Keratinocyte (primary cell): ENCODE data around the gene FCRL2. TPM values are rescaled to one million over a fixed set of nuclear protein-coding genes. Genes with fewer than 3 reads are reported as not detected.

Experiments
- DNase-seq: peaks from one replicate; pipeline ENCODE4 v3.0.0-alpha.2; 2011; ENCODE audit warnings: low read depth, missing footprints, low spot score
- FAIRE-seq: peaks from 2 replicates; lab custom pipeline; 2011; peaks lifted over from hg19 to GRCh38; lab: Jason Lieb, UNC
- H2AFZ ChIP-seq: 2 replicates; pipeline ENCODE4 v1.6.0; 2012; ENCODE audit warnings: low read length, control low read depth, inconsistent platforms; ENCODE audit not compliant: control insufficient read depth
- H3K27ac ChIP-seq: 2 replicates; pipeline ENCODE4 v1.5.1; 2011; ENCODE audit warnings: low read length; ENCODE audit not compliant: control insufficient read depth, insufficient read depth
- H3K27me3 ChIP-seq: 3 replicates; pipeline ENCODE4 v1.6.0; 2011; ENCODE audit warnings: low read length; ENCODE audit not compliant: control insufficient read depth, insufficient read depth; ENCODE audit errors: extremely low read depth
- H3K36me3 ChIP-seq, 2 experiments: 2 replicates in 1 of 2; 3 replicates in 1 of 2; pipeline ENCODE4 v1.5.1; 2011; ENCODE audit warnings: low read length in 2 of 2, mild to moderate bottlenecking in 1 of 2; ENCODE audit not compliant: control insufficient read depth in 2 of 2, insufficient read depth in 2 of 2; ENCODE audit errors: extremely low read depth in 1 of 2
- H3K4me1 ChIP-seq: 3 replicates; pipeline ENCODE4 v1.5.1; 2011; ENCODE audit warnings: low read length; ENCODE audit not compliant: control insufficient read depth, insufficient read depth; ENCODE audit errors: extremely low read depth
- H3K4me2 ChIP-seq: 3 replicates; pipeline ENCODE4 v1.6.0; 2011; ENCODE audit warnings: low read depth, low read length; ENCODE audit not compliant: control insufficient read depth, insufficient read depth; ENCODE audit errors: extremely low read depth
- H3K4me3 ChIP-seq, 3 experiments: fragments of 200-600 bp in 1 of 3; sonication (generic) in 1 of 3; 2 replicates in 2 of 3; 3 replicates in 1 of 3; pipeline ENCODE4 v1.5.1; 2011 to 2016; ENCODE audit warnings: low read length in 3 of 3, mild to moderate bottlenecking in 3 of 3, control low read depth in 2 of 3, inconsistent platforms in 1 of 3, low read depth in 1 of 3, mixed read lengths in 1 of 3, mixed run types in 1 of 3, moderate library complexity in 1 of 3; ENCODE audit not compliant: control insufficient read depth in 2 of 3, insufficient read depth in 2 of 3; ENCODE audit errors: extremely low read depth in 1 of 3
- H3K79me2 ChIP-seq: 2 replicates; pipeline ENCODE4 v1.6.0; 2012; ENCODE audit warnings: low read length; ENCODE audit not compliant: control insufficient read depth, insufficient read depth
- H3K9ac ChIP-seq: 3 replicates; pipeline ENCODE4 v1.6.0; 2011; ENCODE audit warnings: low read length; ENCODE audit not compliant: control insufficient read depth, insufficient read depth; ENCODE audit errors: extremely low read depth
- H3K9me1 ChIP-seq: 3 replicates; pipeline ENCODE4 v1.6.0; 2011; ENCODE audit warnings: low read length; ENCODE audit not compliant: control insufficient read depth, insufficient read depth; ENCODE audit errors: extremely low read depth
- H3K9me3 ChIP-seq: 2 replicates; pipeline ENCODE4 v1.5.1; 2012; ENCODE audit warnings: low read depth, low read length; ENCODE audit not compliant: control insufficient read depth
- H4K20me1 ChIP-seq: 3 replicates; pipeline ENCODE4 v1.6.0; 2011; ENCODE audit warnings: low read length; ENCODE audit not compliant: control insufficient read depth, insufficient read depth; ENCODE audit errors: extremely low read depth
- CTCF ChIP-seq, 3 experiments: IDR thresholded peaks in 1 of 3; conservative IDR thresholded peaks in 1 of 3; optimal IDR thresholded peaks in 1 of 3; 2 replicates in 2 of 3; 3 replicates in 1 of 3; pipeline versions ENCODE3 to v1.5.1; 2011; ENCODE audit warnings: low read length in 3 of 3, mild to moderate bottlenecking in 3 of 3, moderate library complexity in 2 of 3, control low read depth in 1 of 3, inconsistent platforms in 1 of 3; ENCODE audit not compliant: insufficient read depth in 2 of 3; ENCODE audit errors: extremely low read depth in 1 of 3
- EZH2 ChIP-seq: IDR thresholded peaks from one replicate; pipeline ENCODE4 v1.6.1; 2012; ENCODE audit warnings: inconsistent platforms, mild to moderate bottlenecking, low read length, moderate library complexity
- dilution Hi-C: fragments of 300-500 bp; cut with MboI; formaldehyde crosslinking; loops from one replicate; pipeline ENCODE4 v1.7.0; 2020; ENCODE audit warnings: low sequenced_read_pairs; ENCODE audit not compliant: extremely low pct_ligation_motif_present
- polyA plus RNA-seq, 5 experiments: library from polyadenylated mRNA; depleted of rRNA in 3 of 5; stranded (reverse) in 3 of 5; stranded (forward) in 1 of 5; unstranded in 1 of 5; fragments of >200 nt; gene quantifications; 1 replicate in 1 of 5; 2 replicates in 3 of 5; 3 replicates in 1 of 5; pipeline versions ENCODE4 v1.2.1 to v1.2.3, GENCODE V29; 2011 to 2012; ENCODE audit warnings: missing spikeins in 2 of 5, low read depth in 1 of 5, low replicate concordance in 1 of 5

FCRL2 gene
- polyA plus RNA-seq, 1 donor (not counting 4 experiments of a cell fraction or from before 2014, with no cell fraction given), result not detected

GRCh38 chr1:157725221-157725577, 51.7 kb downstream of the FCRL2 start:
- no peaks in the 10 kb centered on the region for H3K27me3 ChIP-seq
- no peaks in the 10 kb centered on the region for H3K36me3 ChIP-seq
- no peak overlapping the region for H3K9ac ChIP-seq
- H3K4me3 ChIP-seq, result no peak overlapping the region
- H2AFZ ChIP-seq, result no peak overlapping the region
- H3K9me3 ChIP-seq, result peaks cover 2% of the 10 kb centered on the region
- H3K9me1 ChIP-seq, result no peaks in the 10 kb centered on the region
- no peak for TF ChIP-seq EZH2
- no peak for TF ChIP-seq CTCF (optimal IDR thresholded peaks at IDR 0.05 in 1 of 3, IDR thresholded peaks at IDR 0.05 in 1 of 3, conservative IDR thresholded peaks at IDR 0.05 in 1 of 3; ENCODE audit: extremely low read depth in 1 of 3, insufficient read depth in 2 of 3, low read length in 3 of 3)
- H3K4me1 ChIP-seq, result no peaks in the 10 kb centered on the region
- dilution Hi-C loops, result no loop called here
- no peak overlapping the region for H3K4me2 ChIP-seq
- no peak overlapping the region for H3K27ac ChIP-seq
- no peaks in the 10 kb centered on the region for H3K79me2 ChIP-seq
- no peak for DNase-seq
- no peak for FAIRE-seq
- H4K20me1 ChIP-seq, result no peaks in the 10 kb centered on the region

GRCh38 chr1:157724537-157725220, 52.3 kb downstream of the FCRL2 start:
- DNase-seq (no peak), FAIRE-seq (no peak)
- H3K79me2 ChIP-seq, result no peaks in the 10 kb centered on the region
- H2AFZ ChIP-seq, result no peak overlapping the region
- H3K9ac ChIP-seq, result no peak overlapping the region
- TF ChIP-seq EZH2, result no peak
- no peak for TF ChIP-seq CTCF (optimal IDR thresholded peaks at IDR 0.05 in 1 of 3, IDR thresholded peaks at IDR 0.05 in 1 of 3, conservative IDR thresholded peaks at IDR 0.05 in 1 of 3; ENCODE audit: extremely low read depth in 1 of 3, insufficient read depth in 2 of 3, low read length in 3 of 3)
- H3K27ac ChIP-seq, result no peak overlapping the region
- H3K9me1 ChIP-seq, result no peaks in the 10 kb centered on the region
- peaks cover 2% of the 10 kb centered on the region for H3K9me3 ChIP-seq
- H3K36me3 ChIP-seq, result no peaks in the 10 kb centered on the region
- dilution Hi-C loops, result no loop called here
- no peaks in the 10 kb centered on the region for H3K4me1 ChIP-seq
- no peaks in the 10 kb centered on the region for H4K20me1 ChIP-seq
- no peaks in the 10 kb centered on the region for H3K27me3 ChIP-seq
- no peak overlapping the region for H3K4me3 ChIP-seq
- no peak overlapping the region for H3K4me2 ChIP-seq
